Gastrocnemius medialis (tissue), 4 donors: ENCODE data around the gene NXN. TPM values are rescaled to one million over a fixed set of nuclear protein-coding genes. Genes with fewer than 3 reads are reported as not detected.

Experiments
- ATAC-seq, 2 donors: fragments of 150-250 bp; one replicate each; pipeline ENCODE4 v1.9.1; 2016
- DNase-seq, 2 donors: peaks; one replicate each; pipeline ENCODE4 v3.0.0-alpha.2; 2019
- H3K27ac ChIP-seq, 4 donors: fragments of 200-600 bp; sonication (generic); 1 replicate in 1 of 4; 2 replicates in 3 of 4; pipeline ENCODE4 v1.5.1; 2016 to 2018; ENCODE audit warnings: mild to moderate bottlenecking in 2 of 4, moderate library complexity in 1 of 4
- H3K27me3 ChIP-seq, 3 donors: fragments of 200-600 bp; sonication (generic) in 2 of 3; 1 replicate in 1 of 3; 2 replicates in 2 of 3; pipeline versions ENCODE4 v1.5.1 to v1.6.0; 2016 to 2019; ENCODE audit warnings: mild to moderate bottlenecking in 1 of 3, moderate library complexity in 1 of 3
- H3K36me3 ChIP-seq, 2 donors: fragments of 200-600 bp; sonication (generic) in 1 of 2; one replicate each; pipeline ENCODE4 v1.5.1; 2017 to 2018
- H3K4me1 ChIP-seq, 2 donors: fragments of 200-600 bp; sonication (generic) in 1 of 2; one replicate each; pipeline ENCODE4 v1.5.1; 2016 to 2017; ENCODE audit warnings: mild to moderate bottlenecking in 2 of 2
- H3K4me3 ChIP-seq, 4 donors: fragments of 200-600 bp; sonication (generic) in 3 of 4; 1 replicate in 1 of 4; 2 replicates in 3 of 4; pipeline ENCODE4 v1.5.1; 2016 to 2019; ENCODE audit warnings: mild to moderate bottlenecking in 2 of 4
- H3K9me3 ChIP-seq, 3 donors: fragments of 200-600 bp; sonication (generic) in 2 of 3; 1 replicate in 1 of 3; 2 replicates in 2 of 3; pipeline ENCODE4 v1.5.1; 2016 to 2019
- POLR2A ChIP-seq, 2 donors: fragments of 450-650 bp; IDR thresholded peaks; one replicate each; pipeline ENCODE4 v1.6.1; 2017; ENCODE audit warnings: antibody characterized with exemption in 2 of 2, mild to moderate bottlenecking in 2 of 2, moderate library complexity in 2 of 2
- in situ Hi-C, 4 donors: fragments of 200-750 bp; cut with MboI; loops; one replicate each; pipeline versions ENCODE4 v1.15.0 to v1.8.0; 2017; ENCODE audit warnings: low sequenced_read_pairs in 4 of 4
- intact Hi-C: fragments of 100-400 bp; cut with DNase I; formaldehyde crosslinking; loops from one replicate; pipeline ENCODE4 v1.15.1; 2023; ENCODE audit warnings: low total_unique reads
- total RNA-seq, 4 donors: library from RNA; depleted of rRNA; stranded (reverse); fragments of >200 nt; gene quantifications; one replicate each; pipeline versions ENCODE4 v1.1.0 to v1.2.3, GENCODE V29; 2016
- TF ChIP-seq, protein P1 (sequence below), 5 experiments: fragments of 450-650 bp in 3 of 5; fragments of 200-600 bp in 2 of 5; sonication (generic) in 2 of 5; IDR thresholded peaks in 4 of 5; conservative IDR thresholded peaks in 1 of 5; 1 replicate in 4 of 5; 2 replicates in 1 of 5; pipeline ENCODE4 v1.5.1; 2016 to 2019; ENCODE audit warnings: antibody characterized with exemption in 5 of 5, mild to moderate bottlenecking in 3 of 5, moderate library complexity in 3 of 5

NXN gene
- total RNA-seq, 4 donors from 2014 or later, result 55.6 to 86.4 (median 62.7) TPM

- H3K27me3 ChIP-seq, result no peaks in the 10 kb centered on the region
- H3K9me3 ChIP-seq, result no peaks in the 10 kb centered on the region
- DNase-seq (no peak), ATAC-seq (no peak)
- peaks cover 5 to 22% of the 10 kb centered on the region in 2 donors for H3K4me1 ChIP-seq
- TF ChIP-seq POLR2A (IDR thresholded peaks at IDR 0.05), result no peak
- TF ChIP-seq, protein P1, sequence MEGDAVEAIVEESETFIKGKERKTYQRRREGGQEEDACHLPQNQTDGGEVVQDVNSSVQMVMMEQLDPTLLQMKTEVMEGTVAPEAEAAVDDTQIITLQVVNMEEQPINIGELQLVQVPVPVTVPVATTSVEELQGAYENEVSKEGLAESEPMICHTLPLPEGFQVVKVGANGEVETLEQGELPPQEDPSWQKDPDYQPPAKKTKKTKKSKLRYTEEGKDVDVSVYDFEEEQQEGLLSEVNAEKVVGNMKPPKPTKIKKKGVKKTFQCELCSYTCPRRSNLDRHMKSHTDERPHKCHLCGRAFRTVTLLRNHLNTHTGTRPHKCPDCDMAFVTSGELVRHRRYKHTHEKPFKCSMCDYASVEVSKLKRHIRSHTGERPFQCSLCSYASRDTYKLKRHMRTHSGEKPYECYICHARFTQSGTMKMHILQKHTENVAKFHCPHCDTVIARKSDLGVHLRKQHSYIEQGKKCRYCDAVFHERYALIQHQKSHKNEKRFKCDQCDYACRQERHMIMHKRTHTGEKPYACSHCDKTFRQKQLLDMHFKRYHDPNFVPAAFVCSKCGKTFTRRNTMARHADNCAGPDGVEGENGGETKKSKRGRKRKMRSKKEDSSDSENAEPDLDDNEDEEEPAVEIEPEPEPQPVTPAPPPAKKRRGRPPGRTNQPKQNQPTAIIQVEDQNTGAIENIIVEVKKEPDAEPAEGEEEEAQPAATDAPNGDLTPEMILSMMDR (IDR thresholded peaks at IDR 0.05 in 4 of 5, conservative IDR thresholded peaks at IDR 0.05 in 1 of 5), result no peak
- H3K27ac ChIP-seq, result no peak overlapping the region
- intact Hi-C loops, result no loop called here
- in situ Hi-C loops, result no loop called here
- H3K36me3 ChIP-seq, result peaks cover 0 to 24% of the 10 kb centered on the region in 2 donors
- no peak overlapping the region for H3K4me3 ChIP-seq
Observed at GRCh38 chr17:826778-827177, 152.8 kb downstream of the NXN start.

DNA sequence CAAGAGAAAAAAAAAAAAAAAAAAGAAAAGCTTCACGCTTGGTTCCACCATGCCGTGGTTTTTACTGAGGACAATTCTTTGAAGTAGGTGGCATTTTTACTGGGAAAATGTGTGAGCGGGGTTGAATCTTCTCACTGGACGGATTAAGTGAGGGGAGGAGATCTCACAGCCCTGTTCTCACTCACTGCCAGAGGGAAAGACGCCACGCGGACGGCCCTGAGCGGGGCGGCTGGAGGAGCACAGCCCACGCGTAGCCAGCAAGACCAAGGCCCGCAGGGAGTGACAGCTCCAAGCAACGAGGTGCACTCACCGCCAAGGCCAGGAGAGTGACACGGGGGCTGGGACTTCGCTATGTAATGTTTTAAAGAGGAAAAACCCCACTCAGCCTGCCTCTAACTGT, 154.4 kb downstream of the NXN start:
- intact Hi-C loops, result no loop called here
- TF ChIP-seq POLR2A (IDR thresholded peaks at IDR 0.05), result no peak
- TF ChIP-seq, protein P1 (IDR thresholded peaks at IDR 0.05 in 4 of 5, conservative IDR thresholded peaks at IDR 0.05 in 1 of 5), result no peak
- no peaks in the 10 kb centered on the region for H3K27me3 ChIP-seq
- no peak overlapping the region for H3K4me3 ChIP-seq
- no peaks in the 10 kb centered on the region for H3K9me3 ChIP-seq
- DNase-seq, result no peak
- peaks cover 0 to 30% of the 10 kb centered on the region in 2 donors for H3K36me3 ChIP-seq
- in situ Hi-C loops, result no loop called here
- no peak for ATAC-seq
- peak overlapping the region in 2 of 4 donors; percentile 70 to 75 for H3K27ac ChIP-seq
- H3K4me1 ChIP-seq, result peaks cover 0 to 11% of the 10 kb centered on the region in 2 donors

- Histone ChIP-seq H3K4me1 (peaks cover 0 to 9% of the 10 kb centered on the region in 2 donors), H3K9me3 (no peaks in the 10 kb centered on the region), H3K4me3 (no peak overlapping the region), H3K27ac (peak overlapping the region; percentile 40 to 75 (median 56)), H3K27me3 (no peaks in the 10 kb centered on the region), H3K36me3 (peaks cover 0 to 30% of the 10 kb centered on the region in 2 donors)
- ATAC-seq (peak in 1 of 2 donors; percentile 72), DNase-seq (peak in 1 of 2 donors; percentile 54)
- intact Hi-C loops, result no loop called here
- TF ChIP-seq, protein P1 (IDR thresholded peaks at IDR 0.05 in 4 of 5, conservative IDR thresholded peaks at IDR 0.05 in 1 of 5), result no peak
- peak in 1 of 2 donors; percentile 9 for TF ChIP-seq POLR2A (IDR thresholded peaks at IDR 0.05)
- in situ Hi-C loops, result no loop called here
Observed at GRCh38 chr17:824378-824777, 155.2 kb downstream of the NXN start.

DNA sequence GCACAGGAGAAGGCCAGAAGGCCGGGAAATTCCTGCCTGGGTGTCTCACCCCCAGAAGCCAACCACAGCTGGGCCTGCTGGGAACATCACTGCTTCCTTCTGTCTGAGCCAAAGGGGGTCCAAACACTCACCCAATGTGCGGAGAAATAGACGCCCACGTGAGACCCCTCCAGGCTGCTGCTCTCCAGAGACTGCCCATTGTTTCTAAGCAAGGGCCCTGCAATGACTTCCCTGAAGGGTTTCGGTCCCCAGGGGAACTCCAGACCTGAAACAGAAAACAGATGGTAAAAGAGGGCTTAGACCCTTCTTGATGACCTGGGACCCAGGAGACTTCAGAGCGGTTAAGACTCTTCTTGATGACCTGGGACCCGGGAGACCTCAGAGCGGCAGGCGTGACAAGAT, 156.1 kb downstream of the NXN start:
- Histone ChIP-seq H3K9me3 (no peaks in the 10 kb centered on the region), H3K36me3 (peaks cover 0 to 36% of the 10 kb centered on the region in 2 donors)
- no peak for ATAC-seq

More for the DNA sequence above, 156.1 kb downstream of the NXN start:
- intact Hi-C loops, result no loop called here
- TF ChIP-seq, protein P1 (IDR thresholded peaks at IDR 0.05 in 4 of 5, conservative IDR thresholded peaks at IDR 0.05 in 1 of 5), result no peak
- no peak for TF ChIP-seq POLR2A (IDR thresholded peaks at IDR 0.05)
- Histone ChIP-seq H3K4me3 (no peak overlapping the region), H3K27me3 (no peaks in the 10 kb centered on the region), H3K4me1 (peaks cover 0 to 9% of the 10 kb centered on the region in 2 donors), H3K27ac (peak overlapping the region in 2 of 4 donors; percentile 70 to 75)
- in situ Hi-C loops, result no loop called here
- DNase-seq, result no peak
